OCI-LY7 (cell line): Measurements from ENCODE around the gene PER3.

Experiments
- CTCF ChIP-seq: fragments of 200-600 bp; sonication (generic); conservative IDR thresholded peaks from 2 replicates; pipeline ENCODE4 v1.5.1; 2014; ENCODE audit warnings: mild to moderate bottlenecking, antibody characterized with exemption, low read length, moderate library complexity, mixed read lengths
- EZH2phosphoT487 ChIP-seq: fragments of 200-600 bp; sonication (generic); IDR thresholded peaks from 2 replicates; pipeline ENCODE4 v1.6.1; 2018; ENCODE audit warnings: low read depth, borderline replicate concordance, mild to moderate bottlenecking, mixed run types, antibody characterized with exemption, low read length, moderate library complexity, mixed read lengths

- no peak for TF ChIP-seq CTCF
- TF ChIP-seq EZH2phosphoT487: no peak
Observed at GRCh38 chr1:7769673-7770412, 14.2 kb upstream of the PER3 start.
